HepG2 (cell line): ENCODE measurements around the gene PNO1. TPM values are rescaled to one million over a fixed set of nuclear protein-coding genes. Genes with fewer than 3 reads are reported as not detected.

Experiments
- ATAC-seq: fragments of 200-7000 bp; cut with Tn5 transposase; 3 replicates; pipeline ENCODE4 v1.9.1; 2020; ENCODE audit warnings: mild to moderate bottlenecking, moderate library complexity
- BruUV-seq: library from RNA; stranded (reverse); fragments of 400-500 nt; replicated peaks from 2 replicates; lab custom pipeline; 2021; lab: Mats Ljungman, UMichigan
- CTCF ChIA-PET: fragments of 300-600 bp; formaldehyde crosslinking; extraction: SDS; loops from one replicate; lab custom pipeline; 2021; ENCODE audit warnings: low total read pairs, inconsistent platforms, low intra/inter-chr PET ratio; lab: Yijun Ruan, JAX
- POLR2A ChIA-PET: fragments of 350-600 bp; sonication (Branson Sonifier 250); formaldehyde crosslinking; loops from one replicate; lab custom pipeline; 2020; ENCODE audit warnings: antibody characterized with exemption, inconsistent platforms; lab: Yijun Ruan, JAX
- DNase-seq: peaks from one replicate; pipeline ENCODE4 v3.0.0-alpha.2; 2015; ENCODE audit warnings: low spot score
- FAIRE-seq: peaks from 3 replicates; lab custom pipeline; 2011; peaks lifted over from hg19 to GRCh38; lab: Jason Lieb, UNC
- H2AFZ ChIP-seq: one replicate; pipeline ENCODE4 v1.6.1; 2011; ENCODE audit warnings: low read length, inconsistent platforms
- H3K27ac ChIP-seq: fragments of 300-600 bp; 3 replicates; pipeline ENCODE4 v1.8.0; 2011; ENCODE audit warnings: mixed run types, mild to moderate bottlenecking, mixed read lengths, low read length, inconsistent platforms; ENCODE audit not compliant: insufficient read depth; ENCODE audit errors: extremely low read length
- H3K27me3 ChIP-seq, 2 experiments: fragments of 200-600 bp in 1 of 2; 2 replicates in 1 of 2; 3 replicates in 1 of 2; pipeline versions ENCODE4 v1.6.0 to v1.8.0; 2011; ENCODE audit warnings: low read length in 2 of 2, mild to moderate bottlenecking in 2 of 2, moderate library complexity in 2 of 2, inconsistent platforms in 1 of 2; ENCODE audit not compliant: insufficient read depth in 2 of 2, control insufficient read depth in 1 of 2
- H3K36me3 ChIP-seq, 2 experiments: fragments of 200-600 bp in 1 of 2; replicated peaks in 1 of 2; 2 replicates in 1 of 2; 3 replicates in 1 of 2; pipeline versions ENCODE4 v1.5.1 to v1.8.0; 2011; ENCODE audit warnings: low read length in 2 of 2, inconsistent platforms in 1 of 2; ENCODE audit not compliant: insufficient read depth in 2 of 2, control insufficient read depth in 1 of 2
- H3K4me1 ChIP-seq: 2 replicates; pipeline ENCODE4 v1.5.1; 2012; ENCODE audit warnings: low read length, inconsistent platforms; ENCODE audit not compliant: insufficient read depth
- H3K4me2 ChIP-seq: 2 replicates; pipeline ENCODE4 v1.6.0; 2011; ENCODE audit warnings: low read depth, low read length, inconsistent platforms
- H3K4me3 ChIP-seq, 3 experiments: fragments of 200-600 bp in 1 of 3; sonication (generic), shearing (Covaris generic) in 1 of 3; replicated peaks in 1 of 3; 2 replicates each; pipeline ENCODE4 v1.5.1; 2011 to 2016; ENCODE audit warnings: low read length in 3 of 3, inconsistent platforms in 2 of 3, low read depth in 2 of 3, mild to moderate bottlenecking in 2 of 3, control low read depth in 1 of 3, mixed read lengths in 1 of 3; ENCODE audit not compliant: insufficient read depth in 1 of 3
- H3K79me2 ChIP-seq: one replicate; pipeline ENCODE4 v1.6.1; 2011; ENCODE audit warnings: low read length, inconsistent platforms; ENCODE audit not compliant: insufficient read depth
- H3K9ac ChIP-seq: 2 replicates; pipeline ENCODE4 v1.6.0; 2011; ENCODE audit warnings: mild to moderate bottlenecking, low read depth, low read length, inconsistent platforms; ENCODE audit not compliant: insufficient read depth
- H3K9me3 ChIP-seq: 2 replicates; pipeline ENCODE4 v1.5.1; 2012; ENCODE audit warnings: mild to moderate bottlenecking, low read length
- H4K20me1 ChIP-seq: 2 replicates; pipeline ENCODE4 v1.6.0; 2011; ENCODE audit warnings: inconsistent platforms, mild to moderate bottlenecking, low read length, moderate library complexity; ENCODE audit not compliant: insufficient read depth
- MAFF ChIP-seq: IDR thresholded peaks from 2 replicates; pipeline ENCODE4 v1.6.1; 2011; ENCODE audit warnings: low read depth, low read length, improper control_type of control experiment
- MAFK ChIP-seq, 2 experiments: IDR thresholded peaks in 1 of 2; conservative IDR thresholded peaks in 1 of 2; 2 replicates each; pipeline ENCODE4 v1.6.1; 2011; ENCODE audit warnings: improper control_type of control experiment in 2 of 2, low read length in 2 of 2
- SP140L ChIP-seq: sonication (generic); formaldehyde crosslinking; IDR thresholded peaks from 2 replicates; pipeline ENCODE4 v1.4.0; 2020; ENCODE audit warnings: missing genetic modification reagents, borderline replicate concordance
- ZNF572 ChIP-seq: sonication (generic); formaldehyde crosslinking; IDR thresholded peaks from 2 replicates; pipeline ENCODE4 v1.5.1; 2020; ENCODE audit warnings: mild to moderate bottlenecking, missing genetic modification reagents
- ZNF7 ChIP-seq: IDR thresholded peaks from 2 replicates; pipeline ENCODE4 v1.6.1; 2016; ENCODE audit warnings: missing biosample characterization, missing genetic modification reagents
- WGBS: methylation state at CpG from one replicate; pipeline ENCODE4 v1.1.6; 2017; ENCODE audit warnings: low lambda C conversion rate; 5-methylcytosine and 5-hydroxymethylcytosine counted together
- in situ Hi-C: cut with HindIII; loops from 2 replicates; pipeline ENCODE4 v1.10.0; 2017; ENCODE audit warnings: low pct_unique_long_range_greater_than_20kb; ENCODE audit not compliant: extremely low pct_ligation_motif_present
- intact Hi-C: fragments of 100-400 bp; cut with micrococcal nuclease; formaldehyde crosslinking; loops from one replicate; pipeline ENCODE4 v1.10.0; 2022; ENCODE audit not compliant: unreplicated experiment
- polyA plus RNA-seq, 8 experiments: library from polyadenylated mRNA; depleted of rRNA in 3 of 8; stranded (reverse) in 7 of 8; unstranded in 1 of 8; fragments of >200 nt; fragmentation: Illumina TruSeq in 4 of 8; extraction: Trizol in 4 of 8; gene quantifications; 2 replicates each; pipeline versions ENCODE4 v1.2.1 to v1.2.3, GENCODE V29; 2011 to 2016; ENCODE audit warnings: low read depth in 4 of 8, missing spikeins in 1 of 8, mixed read lengths in 1 of 8; ENCODE audit not compliant: insufficient read depth in 1 of 8
- total RNA-seq, 5 experiments: library from RNA; depleted of rRNA; stranded (reverse); fragments of >200 nt; fragmentation: Illumina TruSeq; extraction: Trizol; gene quantifications; 2 replicates each; pipeline ENCODE4 v1.2.3, GENCODE V29; 2016; ENCODE audit warnings: low read depth in 1 of 5

PNO1 gene
- total and polyA plus RNA-seq, 2 of the 13 experiments (the other 11 are each of a cell fraction or from before 2014, with no cell fraction given): 12.8 to 48.5 TPM

DNA sequence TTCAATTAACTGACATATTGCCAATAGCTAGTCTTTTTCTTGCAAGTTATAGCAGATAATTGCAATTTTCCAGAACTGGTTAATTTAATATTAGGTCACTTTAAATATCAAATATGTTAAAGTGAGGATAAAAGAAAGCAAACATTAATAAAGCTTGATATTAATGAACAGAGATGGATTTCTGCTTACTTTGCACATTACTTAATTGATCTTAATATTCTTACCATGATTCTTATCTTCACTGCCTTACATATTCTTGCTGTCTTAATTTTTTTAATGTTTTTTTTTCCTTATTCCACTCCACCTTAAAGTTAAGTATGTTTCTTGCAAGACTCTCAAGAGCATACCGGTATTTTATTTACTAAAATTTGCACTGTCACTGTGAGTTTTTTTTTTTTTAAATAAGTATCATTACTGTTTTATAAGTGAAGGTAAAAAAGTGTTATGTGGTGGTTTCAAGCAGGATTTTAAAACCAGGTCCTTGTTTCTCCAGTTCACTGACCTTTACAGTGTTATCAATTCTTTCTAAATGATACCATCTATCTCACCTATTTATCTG is 60.7 kb downstream of the PNO1 start:
- ATAC-seq: no peak
- intact Hi-C loops: no loop called here
- WGBS: 97% methylated on average over 1 of the region's 1 CpG
- Histone ChIP-seq H3K4me2 (no peak overlapping the region), H3K79me2 (peaks cover 100% of the 10 kb centered on the region), H3K9ac (no peak overlapping the region), H3K9me3 (no peaks in the 10 kb centered on the region), H3K36me3 (peaks cover 2 to 13% of the 10 kb centered on the region in 2 experiments; a peak in 4 of 5 replicates), H3K27me3 (no peaks in the 10 kb centered on the region), H4K20me1 (peaks cover 47% of the 10 kb centered on the region), H3K4me3 (no peak overlapping the region), H3K4me1 (peaks cover 25% of the 10 kb centered on the region), H2AFZ (no peak overlapping the region), H3K27ac (no peak overlapping the region)
- BruUV-seq: no TSS peak
- ChIA-PET CTCF (no interaction called here), POLR2A (no interaction called here)
- no peak for FAIRE-seq
- no peak for DNase-seq
- in situ Hi-C loops: no loop called here
- TF ChIP-seq ZNF572 (CRISPR knock-in tag) (no peak), MAFK (conservative IDR thresholded peaks at IDR 0.05 in 1 of 2, IDR thresholded peaks at IDR 0.05 in 1 of 2; ENCODE audit: low read length in 2 of 2) (peak; percentile 76 to 90), MAFF (peak; percentile 81)
- TF ChIP-seq, all 625 proteins: peak for 2

- no peak for TF ChIP-seq SP140L
- peak; percentile 89 for TF ChIP-seq ZNF7 (CRISPR knock-in tag)
- peaks cover 100% of the 10 kb centered on the region for H3K79me2 ChIP-seq
- ChIA-PET POLR2A (interaction anchor here (1.5 kb wide), 1 partner anchor 30 kb away, joined by 3 read pairs; the partner anchor contains the start of gene PPP3R1), CTCF (no interaction called here)
- H3K9ac ChIP-seq: no peak overlapping the region
- BruUV-seq: no TSS peak
- H3K36me3 ChIP-seq: no peaks in the 10 kb centered on the region
- intact Hi-C loops: no loop called here
- peak; percentile 65 for ATAC-seq
- peak; percentile 27 for DNase-seq
- no peak overlapping the region for H3K27ac ChIP-seq
- in situ Hi-C loops: no loop called here
- no peaks in the 10 kb centered on the region for H3K27me3 ChIP-seq
- 88% methylated on average over 1 of the region's 1 CpG for WGBS
- H2AFZ ChIP-seq: no peak overlapping the region
- H3K4me1 ChIP-seq: peaks cover 45% of the 10 kb centered on the region
- no peaks in the 10 kb centered on the region for H3K9me3 ChIP-seq
- peaks cover 47% of the 10 kb centered on the region for H4K20me1 ChIP-seq
- H3K4me2 ChIP-seq: no peak overlapping the region
- FAIRE-seq: no peak
- no peak overlapping the region for H3K4me3 ChIP-seq
These were observed 64.6 kb downstream of the PNO1 start for GRCh38 chr2:68222287-68222686.
